HG02852 (cell line): ENCODE measurements around the gene CDCA4.
"Not testable (repeated sequence)": the region's sequence is repeated elsewhere in the genome, so short reads cannot be mapped to it uniquely, and the experiment has no call there.

Experiments used
- ATAC-seq: cut with Tn5 transposase; IDR thresholded peaks from one replicate; pipeline ENCODE4 v1.9.1; 2021; ENCODE audit warnings: mild to moderate bottlenecking, moderate library complexity; ENCODE audit not compliant: unreplicated experiment

Gene CDCA4

DNA sequence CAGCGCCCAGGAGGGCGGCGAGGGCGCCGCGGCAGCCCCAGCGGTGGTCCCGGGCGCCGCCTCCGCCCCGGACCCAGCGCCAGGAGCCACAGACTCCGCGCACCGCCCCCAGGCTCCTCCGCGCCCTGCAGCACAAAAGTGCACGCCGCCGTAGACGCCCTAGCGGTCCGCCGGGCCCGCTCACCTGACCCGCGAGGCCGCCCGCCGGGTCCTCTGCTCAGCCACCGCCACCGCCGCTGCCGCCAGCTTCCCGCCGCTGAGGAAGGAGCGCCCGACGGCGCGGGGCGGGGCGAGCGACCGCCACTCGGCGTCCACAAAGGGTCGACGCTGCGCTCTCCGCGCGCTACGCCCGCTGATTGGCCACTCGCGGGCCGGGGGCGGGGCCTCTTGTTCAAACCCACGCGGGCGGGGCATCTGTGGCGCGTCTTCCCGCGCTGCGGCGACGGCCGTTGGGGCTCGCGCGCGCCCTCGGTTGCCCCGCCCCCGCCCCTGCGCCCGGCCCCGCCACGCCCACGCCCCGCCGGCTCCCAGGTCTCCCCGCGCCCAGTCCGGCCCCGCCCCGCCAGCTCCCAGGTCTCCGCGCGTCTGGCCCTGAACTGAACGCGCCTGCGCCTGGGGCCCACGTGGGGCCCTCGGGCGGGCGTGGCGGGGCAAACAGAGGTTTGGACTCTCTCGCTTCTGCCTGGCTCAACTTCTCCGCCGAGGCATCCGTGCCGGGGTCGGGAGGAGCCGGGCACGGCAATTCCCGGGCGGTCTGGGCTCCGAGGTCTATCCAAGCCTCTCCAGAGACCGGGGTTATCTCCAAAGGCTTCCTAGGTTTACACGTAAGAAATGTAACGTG, at the start of gene CDCA4:
Gene CDCA4, minus strand, starts transcription at position 269 of the 841 bp plus-strand sequence. CDS start 9,154 bp downstream, outside the sequence.
- peak; percentile 74 for ATAC-seq

DNA sequence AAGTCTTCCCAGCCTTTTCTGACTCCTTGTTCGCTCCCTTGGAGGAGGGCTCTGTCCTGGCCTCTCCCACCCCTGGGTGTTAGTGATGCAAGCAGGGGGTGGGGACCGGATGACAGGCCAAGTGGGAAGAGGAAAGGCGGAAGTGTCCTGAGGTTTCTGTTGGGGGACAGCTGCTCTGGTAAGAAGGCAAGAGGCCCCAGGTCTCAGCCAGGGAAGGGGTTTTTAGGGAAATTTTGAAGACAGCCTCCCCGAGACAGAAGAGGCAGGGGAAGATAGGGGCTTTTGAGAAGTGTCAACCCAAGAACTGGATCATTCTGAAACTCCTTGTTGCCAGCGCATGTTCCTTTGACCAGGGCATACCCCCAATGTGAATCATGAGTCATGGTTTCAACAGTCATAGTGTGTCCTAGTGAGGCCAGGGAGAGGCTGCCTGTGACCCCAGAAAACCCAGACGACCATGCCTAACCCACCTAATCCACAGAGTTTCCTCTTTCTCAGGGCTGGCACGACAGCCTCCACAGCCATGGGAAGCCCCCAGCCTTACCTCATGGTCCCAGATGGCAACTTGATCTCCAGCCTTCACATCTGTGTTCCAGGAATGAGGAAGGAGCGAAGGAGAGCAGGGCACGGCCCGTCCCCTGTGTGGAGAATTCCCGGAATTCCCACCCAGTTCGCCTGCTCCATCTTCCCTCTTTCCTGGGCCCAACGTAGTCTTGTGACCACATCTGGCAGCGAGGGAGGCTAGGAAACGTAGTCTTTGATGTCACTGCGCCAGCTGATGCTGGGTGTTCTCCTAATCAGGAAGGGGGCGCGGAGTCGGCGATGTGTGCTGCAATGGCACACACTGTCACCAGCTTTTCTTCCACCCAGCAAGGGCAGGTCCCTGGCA, 49.2 kb upstream of the CDCA4 start:
- peak; percentile 42 for ATAC-seq

DNA sequence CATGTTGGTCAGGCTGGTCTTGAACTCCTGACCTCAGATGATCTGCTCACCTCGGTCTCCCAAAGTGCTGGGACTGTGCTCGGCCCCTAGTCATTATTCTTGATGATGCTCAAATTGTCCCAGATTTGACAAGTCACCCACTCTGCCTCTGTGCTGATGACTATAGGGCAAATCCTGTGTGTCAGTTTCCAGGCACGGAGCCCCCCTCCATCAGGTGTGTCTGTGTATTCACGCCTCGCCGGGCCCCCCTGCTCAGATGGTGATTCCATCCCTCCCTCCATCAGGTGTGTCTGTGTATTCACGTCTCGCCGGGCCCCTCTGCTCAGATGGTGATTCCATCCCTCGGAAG, 48.6 kb upstream of the CDCA4 start:
- ATAC-seq = no peak

DNA sequence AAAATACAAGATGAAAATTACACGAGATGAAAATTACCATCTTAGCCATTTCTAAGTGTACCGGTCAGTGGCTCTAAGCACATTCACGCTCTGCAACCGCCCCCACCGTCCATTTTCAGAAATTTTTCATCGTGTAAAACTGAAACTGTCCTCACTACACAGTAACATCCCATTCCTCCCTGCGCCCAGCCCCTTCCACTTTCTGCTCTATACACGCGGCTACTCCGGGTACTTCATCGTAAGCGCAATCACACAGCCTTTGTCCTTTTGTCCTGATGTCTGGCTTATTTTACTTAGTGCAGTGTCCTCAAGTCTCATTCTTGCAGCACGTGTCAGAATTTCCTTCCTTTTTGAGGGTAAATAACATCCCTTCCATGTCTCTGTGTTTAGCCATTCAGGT, 47.9 kb upstream of the CDCA4 start:
- ATAC-seq = no peak

DNA sequence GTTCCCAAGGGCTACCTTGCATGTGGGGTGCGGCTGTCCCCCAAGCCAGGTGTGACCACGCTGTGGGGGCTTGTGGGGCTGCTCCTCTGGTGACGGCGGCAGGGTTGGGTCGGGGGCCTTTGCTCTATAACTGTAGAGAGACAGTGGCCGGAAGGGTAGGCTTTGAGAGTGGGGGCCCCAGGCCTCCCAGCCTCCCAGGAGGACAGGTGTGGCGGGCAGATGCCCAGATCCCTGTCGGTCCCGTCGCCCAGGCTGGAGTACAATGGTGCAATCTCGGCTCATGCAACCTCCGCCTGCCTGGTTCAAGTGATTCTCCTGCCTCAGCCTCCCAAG, 47.1 kb upstream of the CDCA4 start:
- ATAC-seq = no peak

DNA sequence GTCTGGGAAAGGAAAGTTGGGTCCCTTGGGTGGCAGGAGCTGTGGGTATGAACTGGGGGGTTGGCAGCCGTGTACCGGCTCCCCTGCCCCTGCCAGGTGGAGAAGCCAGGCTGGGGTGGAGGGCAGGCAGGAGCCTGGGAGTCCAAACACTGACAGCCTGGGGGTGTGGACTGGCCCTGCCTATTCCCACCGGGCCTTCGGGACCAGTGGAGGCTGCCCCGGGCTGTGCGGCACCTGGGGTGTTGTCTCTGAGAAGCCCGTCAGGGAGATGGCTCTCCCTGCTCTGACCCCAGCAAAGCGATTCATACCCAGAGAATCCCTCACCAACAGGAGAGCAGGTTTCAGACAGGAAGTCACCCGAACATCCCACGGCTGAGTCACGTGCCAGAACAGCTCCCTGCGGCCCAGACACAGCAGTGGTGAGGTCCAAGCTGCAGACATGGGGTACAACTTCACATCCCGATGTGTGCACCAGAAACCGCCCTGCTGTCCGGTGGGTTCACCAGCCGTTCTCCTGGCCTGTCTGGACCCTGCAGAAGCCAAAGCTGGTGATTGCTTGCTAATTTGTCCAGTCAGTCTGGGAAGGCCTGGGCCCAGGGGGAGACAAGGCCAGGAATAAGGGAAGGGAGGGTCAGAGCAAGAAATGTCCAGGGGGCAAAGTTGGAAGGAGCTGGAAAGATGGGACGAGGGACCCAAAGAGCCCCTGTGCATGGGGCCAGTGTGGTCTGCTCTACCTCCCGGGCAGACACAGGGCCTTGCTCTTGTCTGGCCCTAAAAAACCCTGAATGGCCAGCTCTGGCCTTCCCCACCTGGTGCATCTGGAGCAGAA, 46.5 kb upstream of the CDCA4 start:
- ATAC-seq = no peak

DNA sequence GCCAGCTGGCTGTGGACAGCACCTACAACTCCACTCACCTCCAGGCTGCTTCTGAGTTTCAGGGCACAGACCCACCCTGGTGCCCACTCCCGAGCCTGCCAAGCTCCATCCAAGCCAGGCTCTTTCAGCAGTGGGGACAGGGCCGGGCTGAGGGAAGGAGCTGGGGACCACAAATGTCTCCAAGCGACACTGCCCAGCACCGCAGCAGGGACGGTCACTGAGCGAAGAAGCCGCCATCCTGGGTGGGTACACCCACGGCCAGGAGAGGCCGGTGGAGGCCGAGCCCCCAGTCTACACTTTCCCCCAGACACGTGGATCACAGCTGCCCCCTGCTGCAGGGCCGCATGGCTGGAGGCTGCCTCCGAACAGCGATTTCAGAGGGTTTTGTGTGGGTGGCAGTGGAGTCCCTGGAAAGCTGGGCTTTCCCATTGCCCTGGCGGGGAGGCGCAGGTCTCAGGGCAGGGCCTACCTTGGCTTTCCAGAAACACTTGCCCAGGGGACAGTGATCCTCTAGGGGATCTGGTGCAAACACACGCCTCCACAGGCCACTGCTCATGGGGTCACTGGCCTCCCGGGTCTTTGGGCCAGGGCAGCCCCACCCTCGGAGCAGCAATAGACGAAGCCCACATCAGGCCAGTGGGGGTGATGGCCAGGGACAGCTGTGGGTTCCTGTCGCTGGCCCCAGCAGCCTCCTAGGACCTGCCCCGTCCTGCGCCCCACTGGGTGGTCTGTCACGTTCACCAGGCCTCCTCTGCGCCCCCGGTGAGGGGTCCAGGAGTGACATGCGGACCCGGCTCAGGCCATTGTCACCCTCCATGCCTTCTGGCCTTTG, 45.6 kb upstream of the CDCA4 start:
- no peak for ATAC-seq

DNA sequence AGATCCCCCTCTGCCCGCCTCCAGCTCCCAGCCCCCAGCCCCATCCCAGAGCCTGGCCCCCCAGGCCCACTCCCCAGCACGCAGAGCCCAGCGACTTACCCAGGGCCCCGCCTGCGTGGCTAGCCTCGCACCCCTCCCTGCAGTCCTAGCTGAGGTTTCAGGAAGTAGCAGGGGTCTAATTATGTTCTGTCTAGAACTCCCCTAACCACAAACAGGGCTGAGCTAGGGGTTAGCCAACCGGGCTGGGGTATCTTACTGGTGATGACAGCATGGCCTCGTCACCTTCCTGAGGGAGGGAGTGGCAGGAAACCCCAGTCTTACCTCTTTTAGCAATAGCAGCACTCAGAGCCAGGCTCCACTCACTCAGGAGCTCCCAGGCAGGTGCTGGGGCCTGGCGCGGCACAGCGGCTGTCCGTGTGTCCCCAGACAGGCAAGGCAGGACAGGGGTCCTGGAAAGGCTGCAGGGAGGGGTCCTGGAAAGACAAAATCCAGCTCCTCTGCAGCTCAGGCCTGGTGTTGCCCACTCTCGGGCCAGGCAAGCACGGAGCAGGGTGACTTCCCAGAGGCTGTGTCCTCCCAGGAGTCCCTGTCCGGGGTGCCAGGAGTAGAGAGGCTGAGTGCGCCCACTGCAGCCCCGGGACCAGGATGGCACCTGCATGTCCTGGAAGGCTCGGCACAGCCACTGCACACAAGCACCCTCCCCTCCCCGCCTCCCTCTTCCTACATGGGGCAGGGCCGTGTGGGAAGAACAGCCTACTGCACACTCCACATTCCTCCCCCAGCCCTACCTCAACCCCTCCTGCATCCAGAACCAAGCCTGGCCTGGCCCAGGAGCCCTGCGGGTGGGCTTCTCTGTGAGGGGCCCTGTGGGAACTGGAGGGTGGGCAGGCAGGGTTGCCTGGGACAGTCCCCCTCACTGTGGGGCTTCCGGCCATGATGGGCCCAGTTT, 44.7 kb upstream of the CDCA4 start, which contains the start of gene GPR132:
Gene GPR132, minus strand, starts transcription at position 151 of the 949 bp plus-strand sequence. CDS start 10,010 bp downstream, outside the sequence.
- peak; percentile 40 for ATAC-seq

DNA sequence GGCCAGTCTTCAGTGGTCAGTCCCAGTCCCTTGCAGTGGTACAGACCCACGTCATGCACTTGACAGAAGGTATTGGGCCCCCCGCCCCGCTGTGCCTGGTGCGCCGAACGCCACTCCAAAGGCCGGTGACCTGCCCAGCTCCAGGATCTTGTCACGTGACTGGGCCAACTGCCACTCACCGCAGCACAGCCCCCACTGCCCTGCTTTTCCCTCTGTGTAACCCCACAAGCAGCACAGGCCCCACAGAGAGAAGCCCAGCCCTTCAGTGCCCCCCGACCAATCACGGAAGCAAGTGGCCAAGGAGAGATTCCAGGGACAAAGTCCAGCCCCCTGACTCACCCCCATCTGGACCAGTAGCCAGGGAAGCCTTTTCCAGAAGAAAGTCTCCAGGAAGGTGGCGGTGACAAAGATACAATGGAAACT, 43.8 kb upstream of the CDCA4 start:
- no peak for ATAC-seq

DNA sequence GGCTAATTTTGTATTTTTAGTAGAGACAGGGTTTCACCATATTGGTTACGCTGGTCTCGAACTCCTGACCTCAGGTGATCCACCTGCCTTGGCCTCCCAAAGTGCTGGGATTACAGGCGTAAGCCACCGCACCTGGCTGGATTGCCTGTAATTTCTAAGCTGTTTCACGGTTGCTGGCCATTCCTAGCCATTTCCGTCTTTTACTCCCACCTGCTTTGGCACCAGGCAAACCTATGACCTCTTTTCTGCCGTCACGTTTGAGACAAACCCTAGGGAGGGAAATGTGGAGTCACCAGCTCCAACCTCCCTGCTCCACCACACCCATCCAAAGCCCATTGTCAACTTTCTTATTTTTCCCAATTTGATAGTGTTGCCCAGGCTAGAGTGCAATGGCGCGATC, 43.1 kb upstream of the CDCA4 start:
- no peak for ATAC-seq

DNA sequence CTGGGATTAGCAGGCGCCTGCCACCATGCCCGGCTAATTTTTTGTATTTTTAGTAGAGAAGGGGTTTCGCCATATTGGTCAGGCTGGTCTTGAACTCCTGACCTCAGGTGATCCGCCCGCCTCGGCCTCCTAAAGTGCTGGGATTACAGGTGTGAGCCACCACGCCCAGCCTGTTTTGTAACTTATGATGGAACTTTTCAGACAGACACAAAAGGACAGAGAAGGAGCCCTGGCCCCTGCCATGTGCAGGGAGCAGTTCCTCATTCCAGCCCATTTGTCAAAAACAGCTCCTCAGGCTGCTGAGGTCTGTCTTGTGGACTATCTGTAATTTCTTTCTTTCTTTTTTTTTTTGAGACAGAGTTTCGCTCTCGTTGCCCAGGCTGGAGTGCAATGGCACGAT, 42.6 kb upstream of the CDCA4 start:
- not testable (repeated sequence) for ATAC-seq

DNA sequence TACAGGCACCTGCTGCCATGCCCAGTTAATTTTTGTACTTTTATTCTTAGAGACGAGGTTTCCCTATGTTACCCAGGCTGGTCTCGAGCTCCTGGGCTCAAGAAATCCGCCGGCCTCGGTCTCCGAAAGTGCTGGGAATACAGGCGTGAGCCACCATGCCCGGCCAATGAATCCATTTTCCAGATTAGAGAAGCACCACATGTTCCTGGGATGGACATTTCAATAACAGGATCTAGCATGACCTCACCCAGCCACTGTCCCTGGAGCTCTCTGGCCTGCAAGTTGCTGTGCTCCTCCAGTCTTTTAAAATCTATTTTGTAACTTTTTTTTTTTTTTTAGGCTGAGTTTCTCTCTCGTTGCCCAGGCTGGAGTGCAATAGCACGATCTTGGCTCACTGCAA, 42.2 kb upstream of the CDCA4 start:
- no peak for ATAC-seq

DNA sequence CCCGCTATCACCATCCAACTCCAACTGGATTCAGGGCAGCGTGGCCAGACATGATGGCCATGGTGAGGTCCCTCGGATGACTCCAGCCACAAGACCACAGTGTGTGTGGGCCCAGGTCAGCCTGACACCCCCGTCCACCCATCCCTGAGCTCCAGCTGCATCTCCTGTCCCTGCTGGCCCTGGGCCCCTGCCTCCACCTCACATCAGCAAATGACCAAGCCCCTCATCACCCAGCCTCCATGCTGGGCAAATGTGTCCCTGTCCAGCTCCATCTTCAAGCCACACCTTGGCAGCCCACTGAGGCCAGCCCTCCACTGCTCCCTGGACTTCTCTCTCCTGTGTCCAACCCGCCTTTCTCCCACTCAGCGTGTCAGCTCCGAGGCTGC, 41.2 kb upstream of the CDCA4 start:
- no peak for ATAC-seq

DNA sequence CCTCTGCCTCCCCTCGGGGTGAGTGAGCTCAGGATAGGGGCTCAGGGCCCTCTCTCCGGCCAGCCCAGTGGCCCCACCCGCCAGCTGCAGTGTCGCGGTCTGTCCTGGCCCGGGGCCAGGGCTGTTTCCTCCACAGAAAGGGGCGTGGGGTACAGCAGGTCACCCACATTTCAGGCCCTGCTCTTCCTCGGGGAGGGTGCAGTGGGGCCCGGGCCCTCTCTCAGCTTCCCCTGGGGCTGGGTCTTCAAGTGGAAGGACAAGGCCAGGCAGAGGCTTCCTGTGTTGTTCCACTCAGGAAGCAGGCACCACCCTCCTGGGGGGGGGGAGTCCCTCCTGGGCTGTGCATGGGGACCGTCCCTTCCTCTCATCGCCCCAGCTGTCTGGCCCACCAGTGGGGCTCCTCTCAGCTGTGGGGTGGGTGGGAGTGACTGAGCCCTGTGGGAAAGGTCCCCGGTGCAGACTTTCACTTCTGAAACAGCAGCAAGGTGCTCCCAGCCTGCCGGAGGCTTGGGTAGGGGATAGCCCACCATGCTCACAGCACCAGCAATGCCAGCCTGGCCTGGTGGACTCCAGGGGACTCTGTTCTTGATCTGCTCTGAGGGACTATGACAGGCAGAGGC, 40.7 kb upstream of the CDCA4 start:
- peak; percentile 31 for ATAC-seq

DNA sequence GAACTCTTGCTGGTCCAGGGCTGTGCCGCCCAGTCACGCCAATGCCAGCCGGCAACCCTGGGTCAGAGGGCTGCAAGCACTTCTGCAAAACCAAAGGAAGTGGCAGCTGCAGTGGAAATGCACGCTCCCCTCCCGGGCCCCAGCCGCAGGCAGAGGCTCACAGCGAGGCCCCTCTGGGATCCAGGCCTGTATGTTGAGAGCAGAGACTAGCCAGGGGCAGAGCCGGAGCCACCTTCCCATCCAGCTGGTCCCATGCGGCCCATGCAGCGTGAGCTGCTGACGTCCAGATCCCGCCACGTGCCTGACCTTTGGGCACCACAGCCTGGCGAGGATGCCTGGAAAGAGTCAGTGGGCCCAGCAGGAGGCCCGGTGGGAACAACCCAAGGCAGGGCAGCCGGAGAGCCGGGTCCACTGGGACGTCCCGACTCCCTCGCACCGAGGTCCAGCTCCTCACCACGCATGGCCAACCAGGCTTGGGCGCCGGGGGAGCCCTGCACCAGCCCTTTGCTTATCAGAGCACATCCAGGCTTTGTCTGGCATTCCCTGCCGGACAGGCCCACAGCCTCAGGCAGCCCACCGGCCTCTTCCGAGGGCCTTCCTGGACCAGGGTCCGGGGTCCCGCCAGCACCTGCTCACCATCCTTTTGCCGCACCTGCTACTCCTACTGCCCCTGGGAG, 40.0 kb upstream of the CDCA4 start:
- ATAC-seq = no peak

DNA sequence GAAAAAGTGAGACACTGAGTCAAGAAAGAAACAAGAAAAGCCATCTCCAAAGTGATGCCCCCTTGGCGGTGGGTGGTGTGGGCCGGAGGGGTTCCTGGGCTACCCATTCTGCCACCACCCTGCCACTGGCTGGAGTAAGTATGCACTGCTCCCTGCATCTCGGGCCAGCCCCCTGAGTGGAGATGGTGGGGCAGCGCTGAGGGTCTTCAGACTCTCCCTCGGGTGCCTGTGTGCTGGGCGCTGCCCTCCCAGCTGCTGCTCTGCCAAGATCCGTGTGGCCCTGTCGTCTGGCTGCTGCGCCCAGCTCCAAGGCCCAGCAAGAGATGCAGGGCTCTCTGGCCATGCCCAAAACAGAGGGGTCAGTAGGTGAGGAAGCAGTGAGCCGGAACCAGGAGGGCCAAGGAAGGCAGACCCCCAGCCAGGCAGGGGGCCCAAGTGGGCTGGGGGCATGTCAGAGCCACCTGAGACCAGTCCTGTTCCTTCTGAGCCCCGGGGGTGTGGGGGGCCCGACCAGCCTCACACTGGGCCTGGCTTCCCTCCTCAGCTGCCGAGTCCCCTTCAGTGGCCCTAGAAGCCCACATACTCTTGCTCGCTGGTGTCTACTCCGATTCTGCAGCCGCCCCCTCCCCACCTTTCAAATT, 39.2 kb upstream of the CDCA4 start:
- ATAC-seq = no peak

DNA sequence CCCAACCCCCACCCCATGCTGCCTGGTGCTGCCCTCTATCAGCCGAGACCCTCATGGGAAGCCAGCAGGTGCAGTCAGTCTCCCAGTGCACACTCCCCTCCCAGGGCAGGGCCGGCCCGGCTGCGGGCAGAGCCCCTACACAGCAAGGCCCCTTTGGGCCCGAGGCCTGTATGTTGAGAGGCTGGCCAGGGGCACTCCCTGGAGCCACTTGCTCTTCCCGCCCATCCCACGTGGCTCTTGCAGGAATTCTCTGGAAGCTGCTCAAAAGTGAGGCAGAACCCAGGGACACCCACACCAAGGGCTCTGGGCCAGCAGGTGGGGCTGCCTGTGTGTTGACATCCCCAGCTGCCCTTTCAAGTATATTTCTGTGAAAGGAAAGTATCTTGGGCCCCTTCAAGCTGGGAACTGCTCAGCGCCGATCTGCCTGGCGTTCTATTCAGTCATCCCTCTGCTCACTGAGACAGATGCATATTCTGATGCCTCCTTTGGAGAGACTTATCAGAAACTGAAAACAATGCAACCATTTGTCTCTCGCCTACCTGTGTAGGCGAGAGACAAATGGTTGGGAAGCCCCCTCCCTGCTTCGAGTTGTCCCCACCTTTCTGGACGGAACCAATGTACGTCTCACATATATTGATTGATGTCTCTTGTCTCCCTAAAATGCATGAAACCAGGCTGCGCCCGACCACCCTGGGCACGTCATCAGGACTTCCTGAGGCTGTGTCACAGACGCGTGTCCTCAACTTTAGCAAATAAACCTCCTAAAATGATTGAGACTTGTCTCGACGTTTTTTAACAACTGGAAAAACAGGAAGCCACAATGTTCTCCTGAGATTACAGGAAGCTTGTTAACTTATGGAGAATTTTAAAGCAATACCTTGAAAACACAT, 38.4 kb upstream of the CDCA4 start:
- no peak for ATAC-seq
